Uterus (tissue), 2 donors: ENCODE data around the gene CDH15.

Experiments
- POLR2A ChIP-seq, 2 donors: fragments of 450-650 bp; IDR thresholded peaks; one replicate each; pipeline ENCODE4 v1.6.1; 2016; ENCODE audit warnings: antibody characterized with exemption in 2 of 2, mild to moderate bottlenecking in 1 of 2, moderate library complexity in 1 of 2
- TF ChIP-seq, protein P1 (sequence below), 4 experiments: fragments of 200-600 bp in 2 of 4; fragments of 450-650 bp in 2 of 4; sonication (generic) in 2 of 4; IDR thresholded peaks; one replicate each; pipeline ENCODE4 v1.5.1; 2016 to 2019; ENCODE audit warnings: antibody characterized with exemption in 4 of 4, mild to moderate bottlenecking in 2 of 4, moderate library complexity in 1 of 4

GRCh38 chr16:89170346-89171215 is 967 bp upstream of the CDH15 start:
- TF ChIP-seq, protein P1, sequence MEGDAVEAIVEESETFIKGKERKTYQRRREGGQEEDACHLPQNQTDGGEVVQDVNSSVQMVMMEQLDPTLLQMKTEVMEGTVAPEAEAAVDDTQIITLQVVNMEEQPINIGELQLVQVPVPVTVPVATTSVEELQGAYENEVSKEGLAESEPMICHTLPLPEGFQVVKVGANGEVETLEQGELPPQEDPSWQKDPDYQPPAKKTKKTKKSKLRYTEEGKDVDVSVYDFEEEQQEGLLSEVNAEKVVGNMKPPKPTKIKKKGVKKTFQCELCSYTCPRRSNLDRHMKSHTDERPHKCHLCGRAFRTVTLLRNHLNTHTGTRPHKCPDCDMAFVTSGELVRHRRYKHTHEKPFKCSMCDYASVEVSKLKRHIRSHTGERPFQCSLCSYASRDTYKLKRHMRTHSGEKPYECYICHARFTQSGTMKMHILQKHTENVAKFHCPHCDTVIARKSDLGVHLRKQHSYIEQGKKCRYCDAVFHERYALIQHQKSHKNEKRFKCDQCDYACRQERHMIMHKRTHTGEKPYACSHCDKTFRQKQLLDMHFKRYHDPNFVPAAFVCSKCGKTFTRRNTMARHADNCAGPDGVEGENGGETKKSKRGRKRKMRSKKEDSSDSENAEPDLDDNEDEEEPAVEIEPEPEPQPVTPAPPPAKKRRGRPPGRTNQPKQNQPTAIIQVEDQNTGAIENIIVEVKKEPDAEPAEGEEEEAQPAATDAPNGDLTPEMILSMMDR (IDR thresholded peaks at IDR 0.05): no peak
- TF ChIP-seq POLR2A (IDR thresholded peaks at IDR 0.05): no peak
